Peyer's patch (tissue), 4 donors: Measurements from ENCODE around the gene TMEM94.

Experiments used
- CTCF ChIP-seq, 6 experiments: fragments of 450-650 bp in 4 of 6; fragments of 200-600 bp in 2 of 6; sonication (generic) in 1 of 6; IDR thresholded peaks; one replicate each; pipeline ENCODE4 v1.5.1; 2017 to 2019; ENCODE audit warnings: antibody characterized with exemption in 6 of 6, mild to moderate bottlenecking in 3 of 6, moderate library complexity in 1 of 6
- POLR2A ChIP-seq, 2 donors: fragments of 450-650 bp; IDR thresholded peaks; one replicate each; pipeline ENCODE4 v1.5.1; 2017; ENCODE audit warnings: antibody characterized with exemption in 2 of 2, mild to moderate bottlenecking in 2 of 2, moderate library complexity in 2 of 2

GRCh38 chr17:75540923-75541503 is 84.6 kb downstream of the TMEM94 start:
- TF ChIP-seq CTCF (IDR thresholded peaks at IDR 0.05) (no peak), POLR2A (IDR thresholded peaks at IDR 0.05) (no peak)
